AG09309 (cell line): ENCODE measurements around the gene GIMAP7.
"Not testable (repeated sequence)": the region's sequence is repeated elsewhere in the genome, so short reads cannot be mapped to it uniquely, and the experiment has no call there.

ENCODE experiments used
- DNase-seq: peaks from one replicate; pipeline ENCODE4 v3.0.0-alpha.2; 2010; ENCODE audit warnings: low read depth
- H3K4me3 ChIP-seq: 2 replicates; pipeline ENCODE4 v1.5.1; 2011; ENCODE audit warnings: mild to moderate bottlenecking, low read depth, low read length, moderate library complexity; ENCODE audit not compliant: control insufficient read depth
- TF ChIP-seq, protein P1 (sequence below): IDR thresholded peaks from 2 replicates; pipeline ENCODE4 v1.5.1; 2011; ENCODE audit warnings: mild to moderate bottlenecking, low read depth, low read length, inconsistent platforms; ENCODE audit not compliant: insufficient read depth, control insufficient read depth; ENCODE audit errors: missing control alignments

GIMAP7 gene

GRCh38 chr7:150476285-150476684, 38.4 kb upstream of the GIMAP7 start:
- no peak overlapping the region for H3K4me3 ChIP-seq
- TF ChIP-seq, protein P1, sequence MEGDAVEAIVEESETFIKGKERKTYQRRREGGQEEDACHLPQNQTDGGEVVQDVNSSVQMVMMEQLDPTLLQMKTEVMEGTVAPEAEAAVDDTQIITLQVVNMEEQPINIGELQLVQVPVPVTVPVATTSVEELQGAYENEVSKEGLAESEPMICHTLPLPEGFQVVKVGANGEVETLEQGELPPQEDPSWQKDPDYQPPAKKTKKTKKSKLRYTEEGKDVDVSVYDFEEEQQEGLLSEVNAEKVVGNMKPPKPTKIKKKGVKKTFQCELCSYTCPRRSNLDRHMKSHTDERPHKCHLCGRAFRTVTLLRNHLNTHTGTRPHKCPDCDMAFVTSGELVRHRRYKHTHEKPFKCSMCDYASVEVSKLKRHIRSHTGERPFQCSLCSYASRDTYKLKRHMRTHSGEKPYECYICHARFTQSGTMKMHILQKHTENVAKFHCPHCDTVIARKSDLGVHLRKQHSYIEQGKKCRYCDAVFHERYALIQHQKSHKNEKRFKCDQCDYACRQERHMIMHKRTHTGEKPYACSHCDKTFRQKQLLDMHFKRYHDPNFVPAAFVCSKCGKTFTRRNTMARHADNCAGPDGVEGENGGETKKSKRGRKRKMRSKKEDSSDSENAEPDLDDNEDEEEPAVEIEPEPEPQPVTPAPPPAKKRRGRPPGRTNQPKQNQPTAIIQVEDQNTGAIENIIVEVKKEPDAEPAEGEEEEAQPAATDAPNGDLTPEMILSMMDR: no peak
- DNase-seq: no peak

- DNase-seq: no peak
- no peak overlapping the region for H3K4me3 ChIP-seq
- TF ChIP-seq, protein P1: no peak
These were observed 37.6 kb upstream of the GIMAP7 start for GRCh38 chr7:150476819-150477631.

- DNase-seq: no peak
- H3K4me3 ChIP-seq: no peak overlapping the region
- TF ChIP-seq, protein P1: no peak
These were observed 35.5 kb upstream of the GIMAP7 start for GRCh38 chr7:150479023-150479716.

GRCh38 chr7:150481186-150481920, 33.3 kb upstream of the GIMAP7 start:
- DNase-seq: no peak
- H3K4me3 ChIP-seq: no peak overlapping the region
- TF ChIP-seq, protein P1: no peak

GRCh38 chr7:150481922-150482321, 32.8 kb upstream of the GIMAP7 start:
- DNase-seq: no peak
- TF ChIP-seq, protein P1: no peak
- no peak overlapping the region for H3K4me3 ChIP-seq

DNA sequence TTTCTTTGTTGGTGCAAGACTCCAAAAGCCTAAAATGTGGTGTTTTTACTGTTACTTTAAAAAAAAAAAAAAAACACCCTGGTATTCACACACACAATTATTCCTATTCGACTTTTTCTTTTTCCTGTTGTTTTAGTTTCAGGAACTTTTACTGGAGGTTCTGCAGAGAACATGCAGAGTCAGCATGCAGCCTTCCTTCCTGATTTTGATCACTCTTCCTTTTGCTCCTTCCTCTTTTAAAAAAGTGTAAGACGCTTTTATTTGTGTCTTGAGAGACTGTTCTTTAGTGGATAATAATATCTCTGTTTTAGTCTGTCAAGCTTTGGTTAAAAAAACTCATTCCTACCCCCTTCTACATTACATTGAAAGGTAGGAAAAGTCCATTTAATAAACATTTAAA, 31.2 kb upstream of the GIMAP7 start:
- not testable (repeated sequence) for DNase-seq

GRCh38 chr7:150484071-150484470, 30.6 kb upstream of the GIMAP7 start:
- H3K4me3 ChIP-seq, DNase-seq: not testable (repeated sequence)

More for the DNA sequence above, 31.2 kb upstream of the GIMAP7 start:
- not testable (repeated sequence) for H3K4me3 ChIP-seq
